K562 (cell line): ENCODE measurements around the gene CBY3. TPM values are rescaled to one million over a fixed set of nuclear protein-coding genes. Genes with fewer than 3 reads are reported as not detected.

Experiments used
- ADNP ChIP-seq: fragments of 200-800 bp; sonication (Bioruptor generic); IDR thresholded peaks from 2 replicates; pipeline ENCODE4 v1.6.1; 2016; ENCODE audit warnings: missing genetic modification characterization, missing compliant biosample characterization
- BHLHE40 ChIP-seq: IDR thresholded peaks from 2 replicates; pipeline ENCODE4 v1.6.1; 2011; ENCODE audit warnings: low read length, improper control_type of control experiment
- CHCHD3 ChIP-seq: fragments of 250-450 bp; sonication (Bioruptor Pico); IDR thresholded peaks from 2 replicates; pipeline ENCODE4 v2.1.2; 2022; ENCODE audit warnings: mild to moderate bottlenecking
- FOXJ2 ChIP-seq: fragments of 200-800 bp; sonication (Bioruptor generic); IDR thresholded peaks from 2 replicates; pipeline ENCODE4 v1.6.1; 2016; ENCODE audit warnings: missing genetic modification characterization, missing compliant biosample characterization
- FOXK1 ChIP-seq: sonication (generic); formaldehyde crosslinking; IDR thresholded peaks from 2 replicates; pipeline ENCODE4 v1.8.0; 2022; ENCODE audit warnings: missing genetic modification reagents, mild to moderate bottlenecking, borderline replicate concordance
- HNRNPL ChIP-seq: fragments of 200-400 bp; formaldehyde crosslinking; IDR thresholded peaks from 2 replicates; pipeline ENCODE4 v1.6.1; 2017; ENCODE audit warnings: low read depth, mild to moderate bottlenecking, low read length
- MCM5 ChIP-seq: fragments of 450-650 bp; IDR thresholded peaks from 2 replicates; pipeline ENCODE4 v1.6.1; 2016; ENCODE audit warnings: low read depth
- MED1 ChIP-seq: sonication (generic); formaldehyde crosslinking; IDR thresholded peaks from 2 replicates; pipeline ENCODE4 v1.8.1; 2023; ENCODE audit warnings: missing genetic modification reagents, borderline replicate concordance
- NCOA1 ChIP-seq: fragments of 450-650 bp; IDR thresholded peaks from 2 replicates; pipeline ENCODE4 v1.6.1; 2016; ENCODE audit warnings: low read depth
- NFYB ChIP-seq: IDR thresholded peaks from 2 replicates; pipeline ENCODE4 v1.6.1; 2011; ENCODE audit warnings: mild to moderate bottlenecking, moderate library complexity; ENCODE audit not compliant: insufficient read length; ENCODE audit errors: extremely low read depth
- PCBP2 ChIP-seq: fragments of 200-400 bp; formaldehyde crosslinking; IDR thresholded peaks from 2 replicates; pipeline ENCODE4 v1.6.1; 2018; ENCODE audit warnings: low read length, low read depth, mild to moderate bottlenecking, moderate library complexity; ENCODE audit not compliant: poor library complexity, severe bottlenecking
- SIN3A ChIP-seq, 2 experiments: fragments of 150-350 bp in 1 of 2; IDR thresholded peaks; 2 replicates each; pipeline ENCODE4 v1.6.1; 2011 to 2016; ENCODE audit warnings: borderline replicate concordance in 2 of 2, low read depth in 2 of 2, low read length in 2 of 2, mild to moderate bottlenecking in 2 of 2, moderate library complexity in 2 of 2; ENCODE audit not compliant: control insufficient read depth in 1 of 2
- SP1 ChIP-seq: sonication (generic); formaldehyde crosslinking; IDR thresholded peaks from 2 replicates; pipeline ENCODE4 v1.8.1; 2022; ENCODE audit warnings: mild to moderate bottlenecking, missing genetic modification reagents
- THRAP3 ChIP-seq: fragments of 450-650 bp; IDR thresholded peaks from 2 replicates; pipeline ENCODE4 v1.6.1; 2016; ENCODE audit warnings: mild to moderate bottlenecking, inconsistent platforms, borderline replicate concordance
- TSC22D4 ChIP-seq: fragments of 450-650 bp; IDR thresholded peaks from 2 replicates; pipeline ENCODE4 v1.6.1; 2016; ENCODE audit warnings: missing genetic modification characterization, missing biosample characterization, control low read depth
- ZFP30 ChIP-seq: fragments of 250-450 bp; sonication (Bioruptor Pico); IDR thresholded peaks from 2 replicates; pipeline ENCODE4 v1.8.0; 2022; ENCODE audit warnings: moderate library complexity, mild to moderate bottlenecking, inconsistent platforms, borderline replicate concordance
- ZNF253 ChIP-seq: fragments of 250-450 bp; sonication (Bioruptor Pico); conservative IDR thresholded peaks from 2 replicates; pipeline ENCODE4 v1.6.1; 2021; ENCODE audit warnings: mild to moderate bottlenecking
- ZNF282 ChIP-seq: sonication (generic); formaldehyde crosslinking; IDR thresholded peaks from 2 replicates; pipeline ENCODE4 v1.8.1; 2023; ENCODE audit warnings: missing genetic modification reagents
- ZNF507 ChIP-seq: conservative IDR thresholded peaks from 2 replicates; pipeline ENCODE4 v1.6.1; 2017; ENCODE audit warnings: missing genetic modification characterization, missing compliant biosample characterization
- ZNF551 ChIP-seq: fragments of 250-450 bp; sonication (Bioruptor Pico); IDR thresholded peaks from 2 replicates; pipeline ENCODE4 v1.5.0; 2021; ENCODE audit warnings: mild to moderate bottlenecking, moderate library complexity
- ZSCAN32 ChIP-seq: fragments of 450-650 bp; formaldehyde crosslinking; IDR thresholded peaks from 2 replicates; pipeline ENCODE4 v1.4.0; 2020; ENCODE audit warnings: mild to moderate bottlenecking, moderate library complexity
- polyA plus RNA-seq, 8 experiments: library from polyadenylated mRNA; depleted of rRNA in 4 of 8; stranded (reverse) in 5 of 8; unstranded in 3 of 8; fragments of >200 nt; fragmentation: Nextera tagmentation in 2 of 8; fragmentation: Illumina TruSeq in 1 of 8; extraction: Ambion mirVana in 2 of 8; extraction: Trizol in 1 of 8; gene quantifications; 2 replicates each; pipeline versions ENCODE4 v1.2.1 to v1.2.3, GENCODE V29; 2011 to 2014; ENCODE audit warnings: inconsistent platforms in 1 of 8, missing spikeins in 1 of 8
- total RNA-seq, 7 experiments: library from RNA; depleted of rRNA in 6 of 7; stranded (reverse); fragments of >200 nt in 6 of 7; fragmentation: Illumina TruSeq in 2 of 7; extraction: Trizol in 2 of 7; gene quantifications; 2 replicates each; pipeline versions ENCODE4 v1.2.1 to v1.2.3, GENCODE V29; 2011 to 2021; ENCODE audit warnings: low replicate concordance in 1 of 7
- TF ChIP-seq, protein P1 (sequence below): fragments of 150-350 bp; IDR thresholded peaks from 2 replicates; pipeline ENCODE4 v1.6.1; 2014; ENCODE audit warnings: low read depth, mild to moderate bottlenecking, low read length, borderline replicate concordance
- TF ChIP-seq, protein P2 (sequence below): IDR thresholded peaks from 2 replicates; pipeline ENCODE4 v1.6.1; 2011; ENCODE audit not compliant: insufficient read length; ENCODE audit errors: extremely low read depth
- TF ChIP-seq, protein P3 (sequence below): fragments of 450-650 bp; formaldehyde crosslinking; IDR thresholded peaks from 2 replicates; pipeline ENCODE4 v1.4.0; 2022; ENCODE audit warnings: missing genetic modification characterization

Gene CBY3
- total and polyA plus RNA-seq, 9 of the 15 experiments (the other 6 are each of a cell fraction or from before 2014, with no cell fraction given), result not detected

DNA sequence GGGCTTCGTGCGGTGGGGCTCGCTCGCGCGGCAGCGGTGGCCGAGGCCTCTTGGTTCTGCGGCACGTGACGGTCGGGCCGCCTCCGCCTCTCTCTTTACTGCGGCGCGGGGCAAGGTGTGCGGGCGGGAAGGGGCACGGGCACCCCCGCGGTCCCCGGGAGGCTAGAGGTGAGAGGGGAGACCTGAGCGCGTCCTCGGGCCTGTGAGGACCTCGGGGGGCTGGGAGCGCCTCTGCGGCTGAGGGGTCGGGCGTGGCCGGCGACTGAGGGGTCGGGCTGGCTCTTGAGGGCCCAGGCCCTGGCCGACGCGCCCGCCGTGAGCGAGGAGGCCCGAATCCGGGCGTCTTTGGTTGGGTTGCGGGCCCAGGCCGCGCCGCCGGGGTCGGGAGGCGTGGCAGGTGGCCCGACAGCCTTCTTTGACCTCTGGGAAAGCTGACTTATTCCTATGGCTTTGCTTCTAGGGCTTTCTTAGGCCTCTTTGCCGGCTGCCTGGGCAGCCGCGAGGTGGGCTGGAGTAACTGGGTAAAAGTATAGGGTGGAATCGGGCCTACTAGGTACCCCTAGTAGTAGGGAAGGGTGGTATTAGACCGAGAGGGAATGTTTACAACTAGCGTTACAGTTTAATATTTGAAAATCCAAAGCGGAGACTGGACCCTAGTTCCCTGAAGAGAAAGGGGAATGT lies 18.2 kb upstream of the CBY3 start, which contains the start of gene CANX (continued):
- TF ChIP-seq, protein P1, sequence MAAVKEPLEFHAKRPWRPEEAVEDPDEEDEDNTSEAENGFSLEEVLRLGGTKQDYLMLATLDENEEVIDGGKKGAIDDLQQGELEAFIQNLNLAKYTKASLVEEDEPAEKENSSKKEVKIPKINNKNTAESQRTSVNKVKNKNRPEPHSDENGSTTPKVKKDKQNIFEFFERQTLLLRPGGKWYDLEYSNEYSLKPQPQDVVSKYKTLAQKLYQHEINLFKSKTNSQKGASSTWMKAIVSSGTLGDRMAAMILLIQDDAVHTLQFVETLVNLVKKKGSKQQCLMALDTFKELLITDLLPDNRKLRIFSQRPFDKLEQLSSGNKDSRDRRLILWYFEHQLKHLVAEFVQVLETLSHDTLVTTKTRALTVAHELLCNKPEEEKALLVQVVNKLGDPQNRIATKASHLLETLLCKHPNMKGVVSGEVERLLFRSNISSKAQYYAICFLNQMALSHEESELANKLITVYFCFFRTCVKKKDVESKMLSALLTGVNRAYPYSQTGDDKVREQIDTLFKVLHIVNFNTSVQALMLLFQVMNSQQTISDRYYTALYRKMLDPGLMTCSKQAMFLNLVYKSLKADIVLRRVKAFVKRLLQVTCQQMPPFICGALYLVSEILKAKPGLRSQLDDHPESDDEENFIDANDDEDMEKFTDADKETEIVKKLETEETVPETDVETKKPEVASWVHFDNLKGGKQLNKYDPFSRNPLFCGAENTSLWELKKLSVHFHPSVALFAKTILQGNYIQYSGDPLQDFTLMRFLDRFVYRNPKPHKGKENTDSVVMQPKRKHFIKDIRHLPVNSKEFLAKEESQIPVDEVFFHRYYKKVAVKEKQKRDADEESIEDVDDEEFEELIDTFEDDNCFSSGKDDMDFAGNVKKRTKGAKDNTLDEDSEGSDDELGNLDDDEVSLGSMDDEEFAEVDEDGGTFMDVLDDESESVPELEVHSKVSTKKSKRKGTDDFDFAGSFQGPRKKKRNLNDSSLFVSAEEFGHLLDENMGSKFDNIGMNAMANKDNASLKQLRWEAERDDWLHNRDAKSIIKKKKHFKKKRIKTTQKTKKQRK, result no peak
- peak; percentile 46 to 66; a peak in 2 of 4 replicates for TF ChIP-seq SIN3A (IDR thresholded peaks at IDR 0.05; ENCODE audit: borderline replicate concordance in 2 of 2, control insufficient read depth in 1 of 2, low read depth in 2 of 2, low read length in 2 of 2)
- no peak for TF ChIP-seq ZNF253 (CRISPR knock-in tag)
- peak; percentile 34 for TF ChIP-seq PCBP2
- no peak for TF ChIP-seq TSC22D4 (tag)
- TF ChIP-seq ADNP (tag), result no peak
- no peak for TF ChIP-seq ZNF551 (CRISPR knock-in tag)
- TF ChIP-seq ZFP30, result no peak
- no peak for TF ChIP-seq ZNF282 (CRISPR knock-in tag)
- TF ChIP-seq, protein P2, sequence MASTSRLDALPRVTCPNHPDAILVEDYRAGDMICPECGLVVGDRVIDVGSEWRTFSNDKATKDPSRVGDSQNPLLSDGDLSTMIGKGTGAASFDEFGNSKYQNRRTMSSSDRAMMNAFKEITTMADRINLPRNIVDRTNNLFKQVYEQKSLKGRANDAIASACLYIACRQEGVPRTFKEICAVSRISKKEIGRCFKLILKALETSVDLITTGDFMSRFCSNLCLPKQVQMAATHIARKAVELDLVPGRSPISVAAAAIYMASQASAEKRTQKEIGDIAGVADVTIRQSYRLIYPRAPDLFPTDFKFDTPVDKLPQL, result peak; percentile 25
- TF ChIP-seq MCM5, result no peak
- peak; percentile 73 for TF ChIP-seq SP1 (CRISPR knock-in tag)
- TF ChIP-seq FOXK1, result peak; percentile 39; the same call in 1 of the 2 replicates
- no peak for TF ChIP-seq ZNF507 (tag)
- no peak for TF ChIP-seq THRAP3
- no peak for TF ChIP-seq FOXJ2 (tag)
- no peak for TF ChIP-seq NCOA1
- TF ChIP-seq ZSCAN32, result no peak
- no peak for TF ChIP-seq CHCHD3 (CRISPR knock-in tag)
- no peak for TF ChIP-seq NFYB
- TF ChIP-seq HNRNPL, result 0 out of 2 replicates have a peak, but pooled peaks have one; percentile 75
- TF ChIP-seq, protein P3, sequence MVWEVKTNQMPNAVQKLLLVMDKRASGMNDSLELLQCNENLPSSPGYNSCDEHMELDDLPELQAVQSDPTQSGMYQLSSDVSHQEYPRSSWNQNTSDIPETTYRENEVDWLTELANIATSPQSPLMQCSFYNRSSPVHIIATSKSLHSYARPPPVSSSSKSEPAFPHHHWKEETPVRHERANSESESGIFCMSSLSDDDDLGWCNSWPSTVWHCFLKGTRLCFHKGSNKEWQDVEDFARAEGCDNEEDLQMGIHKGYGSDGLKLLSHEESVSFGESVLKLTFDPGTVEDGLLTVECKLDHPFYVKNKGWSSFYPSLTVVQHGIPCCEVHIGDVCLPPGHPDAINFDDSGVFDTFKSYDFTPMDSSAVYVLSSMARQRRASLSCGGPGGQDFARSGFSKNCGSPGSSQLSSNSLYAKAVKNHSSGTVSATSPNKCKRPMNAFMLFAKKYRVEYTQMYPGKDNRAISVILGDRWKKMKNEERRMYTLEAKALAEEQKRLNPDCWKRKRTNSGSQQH (CRISPR knock-in tag), result peak; percentile 79
- TF ChIP-seq MED1 (CRISPR knock-in tag), result no peak
- peak; percentile 98 for TF ChIP-seq BHLHE40
